Adrenal gland (tissue), 5 donors: Measurements from ENCODE around the gene PGAM4.

Source experiments
- POLR2A ChIP-seq, 2 donors: fragments of 450-650 bp; IDR thresholded peaks; one replicate each; pipeline ENCODE4 v1.6.1; 2017; ENCODE audit warnings: antibody characterized with exemption in 2 of 2, mild to moderate bottlenecking in 2 of 2, moderate library complexity in 1 of 2
- TF ChIP-seq, protein P1 (sequence below), 6 experiments: fragments of 450-650 bp in 4 of 6; fragments of 200-600 bp in 2 of 6; sonication (generic) in 1 of 6; IDR thresholded peaks; 1 replicate in 5 of 6; 2 replicates in 1 of 6; pipeline versions ENCODE4 v1.5.1 to v1.8.0; 2016 to 2021; ENCODE audit warnings: antibody characterized with exemption in 6 of 6, mild to moderate bottlenecking in 2 of 6, moderate library complexity in 1 of 6
- donor health status: DM: no; HTN: no; CAD: no.

DNA sequence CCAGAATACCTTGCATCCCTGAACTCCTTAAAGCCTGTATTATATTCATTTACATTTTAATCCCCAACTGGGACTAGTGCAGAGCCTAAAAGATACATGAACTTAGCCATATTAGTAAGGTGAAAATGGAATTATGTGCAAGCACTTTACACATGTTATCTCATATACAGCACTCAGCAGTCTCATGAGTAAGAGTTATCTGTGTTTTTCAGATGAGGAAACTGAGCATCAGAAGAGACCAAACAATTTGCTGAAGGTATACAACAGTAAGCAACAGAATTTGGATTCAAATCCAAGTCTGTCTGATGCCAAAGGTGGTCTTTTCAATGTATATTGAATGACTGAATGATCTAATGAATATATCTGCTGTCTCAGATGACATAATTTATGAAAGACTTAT is 46.7 kb downstream of the PGAM4 start:
- TF ChIP-seq POLR2A (IDR thresholded peaks at IDR 0.05), result no peak
- TF ChIP-seq, protein P1, sequence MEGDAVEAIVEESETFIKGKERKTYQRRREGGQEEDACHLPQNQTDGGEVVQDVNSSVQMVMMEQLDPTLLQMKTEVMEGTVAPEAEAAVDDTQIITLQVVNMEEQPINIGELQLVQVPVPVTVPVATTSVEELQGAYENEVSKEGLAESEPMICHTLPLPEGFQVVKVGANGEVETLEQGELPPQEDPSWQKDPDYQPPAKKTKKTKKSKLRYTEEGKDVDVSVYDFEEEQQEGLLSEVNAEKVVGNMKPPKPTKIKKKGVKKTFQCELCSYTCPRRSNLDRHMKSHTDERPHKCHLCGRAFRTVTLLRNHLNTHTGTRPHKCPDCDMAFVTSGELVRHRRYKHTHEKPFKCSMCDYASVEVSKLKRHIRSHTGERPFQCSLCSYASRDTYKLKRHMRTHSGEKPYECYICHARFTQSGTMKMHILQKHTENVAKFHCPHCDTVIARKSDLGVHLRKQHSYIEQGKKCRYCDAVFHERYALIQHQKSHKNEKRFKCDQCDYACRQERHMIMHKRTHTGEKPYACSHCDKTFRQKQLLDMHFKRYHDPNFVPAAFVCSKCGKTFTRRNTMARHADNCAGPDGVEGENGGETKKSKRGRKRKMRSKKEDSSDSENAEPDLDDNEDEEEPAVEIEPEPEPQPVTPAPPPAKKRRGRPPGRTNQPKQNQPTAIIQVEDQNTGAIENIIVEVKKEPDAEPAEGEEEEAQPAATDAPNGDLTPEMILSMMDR (IDR thresholded peaks at IDR 0.05), result no peak
